Kidney epithelial cell (primary cell): Measurements from ENCODE around the gene THAP7. TPM values are rescaled to one million over a fixed set of nuclear protein-coding genes. Genes with fewer than 3 reads are reported as not detected.
A peak's percentile ranks its signal among the peaks of the same experiment; 100 is the strongest.

Experiments used
- DNase-seq: peaks from one replicate; pipeline ENCODE4 v3.0.0-alpha.2; 2010; ENCODE audit warnings: low read depth
- H3K27me3 ChIP-seq: 2 replicates; pipeline ENCODE4 v1.6.0; 2011; ENCODE audit warnings: low read length; ENCODE audit not compliant: control insufficient read depth, insufficient read depth
- H3K36me3 ChIP-seq: 2 replicates; pipeline ENCODE4 v1.5.1; 2011; ENCODE audit warnings: low read length; ENCODE audit not compliant: control insufficient read depth, insufficient read depth
- H3K4me3 ChIP-seq: 2 replicates; pipeline ENCODE4 v1.5.1; 2011; ENCODE audit warnings: low read depth, mild to moderate bottlenecking, control low read depth, low read length
- total RNA-seq: library from RNA; depleted of rRNA; stranded (reverse); fragments of >200 nt; gene quantifications from 2 replicates; pipeline ENCODE4 v1.2.3, GENCODE V29; 2015
- TF ChIP-seq, protein P1 (sequence below): IDR thresholded peaks from 2 replicates; pipeline ENCODE4 v1.5.1; 2011; ENCODE audit warnings: mild to moderate bottlenecking, moderate library complexity, low read length, control low read depth, inconsistent platforms; ENCODE audit not compliant: insufficient read depth, poor library complexity, severe bottlenecking

Gene THAP7
- total RNA-seq, 1 donor from 2014 or later = 37.9 TPM

DNA sequence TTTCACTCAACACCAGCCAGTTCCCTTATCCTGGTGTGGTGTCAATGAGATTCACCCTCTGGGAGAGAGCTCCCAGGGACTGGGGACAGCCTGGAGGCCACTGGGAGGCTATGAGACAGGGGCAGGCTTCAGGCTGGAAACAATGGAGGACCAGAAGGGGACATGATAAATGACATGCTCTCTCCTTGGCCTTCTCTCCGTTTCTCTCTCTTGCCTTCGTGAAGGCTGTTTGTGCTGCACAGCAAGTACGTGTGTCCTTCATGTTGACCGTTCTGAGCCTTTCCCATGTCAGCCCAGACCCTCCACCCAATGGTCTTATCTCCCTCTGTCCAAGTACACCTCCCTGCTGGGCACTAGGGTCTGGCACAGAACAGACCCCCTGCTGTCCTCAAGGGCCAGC, 21.4 kb downstream of the THAP7 start:
- TF ChIP-seq, protein P1, sequence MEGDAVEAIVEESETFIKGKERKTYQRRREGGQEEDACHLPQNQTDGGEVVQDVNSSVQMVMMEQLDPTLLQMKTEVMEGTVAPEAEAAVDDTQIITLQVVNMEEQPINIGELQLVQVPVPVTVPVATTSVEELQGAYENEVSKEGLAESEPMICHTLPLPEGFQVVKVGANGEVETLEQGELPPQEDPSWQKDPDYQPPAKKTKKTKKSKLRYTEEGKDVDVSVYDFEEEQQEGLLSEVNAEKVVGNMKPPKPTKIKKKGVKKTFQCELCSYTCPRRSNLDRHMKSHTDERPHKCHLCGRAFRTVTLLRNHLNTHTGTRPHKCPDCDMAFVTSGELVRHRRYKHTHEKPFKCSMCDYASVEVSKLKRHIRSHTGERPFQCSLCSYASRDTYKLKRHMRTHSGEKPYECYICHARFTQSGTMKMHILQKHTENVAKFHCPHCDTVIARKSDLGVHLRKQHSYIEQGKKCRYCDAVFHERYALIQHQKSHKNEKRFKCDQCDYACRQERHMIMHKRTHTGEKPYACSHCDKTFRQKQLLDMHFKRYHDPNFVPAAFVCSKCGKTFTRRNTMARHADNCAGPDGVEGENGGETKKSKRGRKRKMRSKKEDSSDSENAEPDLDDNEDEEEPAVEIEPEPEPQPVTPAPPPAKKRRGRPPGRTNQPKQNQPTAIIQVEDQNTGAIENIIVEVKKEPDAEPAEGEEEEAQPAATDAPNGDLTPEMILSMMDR = no peak
- no peak for DNase-seq
- Histone ChIP-seq H3K4me3 (no peak overlapping the region), H3K27me3 (no peaks in the 10 kb centered on the region), H3K36me3 (peaks cover 1% of the 10 kb centered on the region)

DNA sequence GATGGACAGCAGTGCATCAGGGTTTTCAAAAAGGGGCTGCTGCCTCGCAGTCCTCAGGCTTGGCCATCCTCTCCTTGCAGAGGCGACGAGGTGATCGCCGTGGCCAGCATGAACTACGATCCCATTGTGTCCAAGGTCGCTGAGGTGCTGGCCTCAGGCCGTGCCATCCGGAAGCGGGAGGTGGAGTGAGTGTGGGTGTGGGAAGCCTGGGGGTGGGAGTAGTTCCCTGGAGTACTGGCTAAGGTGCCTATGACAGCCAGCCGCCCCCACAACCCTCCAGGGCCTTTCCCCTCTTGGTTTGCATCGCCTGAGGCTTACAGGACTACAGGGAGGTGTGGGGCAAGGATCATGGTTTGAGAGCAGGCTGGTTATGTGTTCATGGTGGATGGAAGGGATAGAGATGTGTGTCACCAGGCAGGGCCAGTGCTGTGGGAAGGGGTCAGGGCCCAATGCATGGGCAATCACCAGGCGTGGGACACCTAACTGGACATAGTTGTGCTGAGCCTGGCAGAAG, 21.9 kb downstream of the THAP7 start:
- DNase-seq = no peak
- peak overlapping the region; percentile 12 for H3K4me3 ChIP-seq
- no peaks in the 10 kb centered on the region for H3K36me3 ChIP-seq
- no peaks in the 10 kb centered on the region for H3K27me3 ChIP-seq
- TF ChIP-seq, protein P1 = no peak

- Histone ChIP-seq H3K36me3 (no peaks in the 10 kb centered on the region), H3K27me3 (peaks cover 2% of the 10 kb centered on the region), H3K4me3 (peak overlapping the region; percentile 12)
- DNase-seq = peak; percentile 49
- TF ChIP-seq, protein P1 = no peak
These were observed 22.6 kb downstream of the THAP7 start for GRCh38 chr22:20979243-20979809.

GRCh38 chr22:20978419-20978818, 23.5 kb downstream of the THAP7 start:
- TF ChIP-seq, protein P1 = no peak
- peaks cover 3% of the 10 kb centered on the region for H3K27me3 ChIP-seq
- H3K36me3 ChIP-seq = no peaks in the 10 kb centered on the region
- H3K4me3 ChIP-seq = no peak overlapping the region
- no peak for DNase-seq

- TF ChIP-seq, protein P1 = no peak
- no peak for DNase-seq
- Histone ChIP-seq H3K4me3 (no peak overlapping the region), H3K27me3 (peaks cover 3% of the 10 kb centered on the region), H3K36me3 (no peaks in the 10 kb centered on the region)
These were observed 24.3 kb downstream of the THAP7 start for GRCh38 chr22:20977516-20978170.
